Esophagus squamous epithelium (tissue), 4 donors: ENCODE data around the gene EXOC3L4.

Source experiments
- POLR2A ChIP-seq, 4 donors: fragments of 450-650 bp; IDR thresholded peaks; one replicate each; pipeline ENCODE4 v1.6.1; 2017; ENCODE audit warnings: antibody characterized with exemption in 4 of 4, mild to moderate bottlenecking in 4 of 4, moderate library complexity in 3 of 4
- TF ChIP-seq, protein P1 (sequence below), 6 experiments: fragments of 450-650 bp in 4 of 6; fragments of 200-600 bp in 2 of 6; sonication (generic) in 2 of 6; IDR thresholded peaks; one replicate each; pipeline ENCODE4 v1.5.1; 2016 to 2019; ENCODE audit warnings: antibody characterized with exemption in 6 of 6, mild to moderate bottlenecking in 4 of 6, moderate library complexity in 4 of 6

DNA sequence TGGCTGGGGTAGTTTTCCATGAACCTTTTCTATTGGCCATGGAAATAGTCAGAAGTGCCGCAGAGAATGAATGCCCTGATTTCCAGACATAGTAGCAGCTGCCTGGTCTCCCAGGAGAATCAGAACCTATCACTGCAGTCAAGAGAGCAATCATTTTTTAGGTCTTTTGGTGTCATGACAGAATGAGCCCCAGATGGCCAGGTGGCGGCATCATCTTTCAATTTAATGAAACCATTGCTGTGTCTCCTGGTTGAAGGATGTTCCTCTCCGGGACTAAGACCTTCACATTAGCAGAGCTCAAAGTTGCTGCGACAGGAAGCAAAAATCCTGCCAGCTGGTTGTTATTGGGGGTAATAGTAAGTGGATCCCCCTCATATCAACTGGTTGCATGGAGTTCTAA lies 47.5 kb downstream of the EXOC3L4 start:
- no peak for TF ChIP-seq POLR2A (IDR thresholded peaks at IDR 0.05)
- TF ChIP-seq, protein P1, sequence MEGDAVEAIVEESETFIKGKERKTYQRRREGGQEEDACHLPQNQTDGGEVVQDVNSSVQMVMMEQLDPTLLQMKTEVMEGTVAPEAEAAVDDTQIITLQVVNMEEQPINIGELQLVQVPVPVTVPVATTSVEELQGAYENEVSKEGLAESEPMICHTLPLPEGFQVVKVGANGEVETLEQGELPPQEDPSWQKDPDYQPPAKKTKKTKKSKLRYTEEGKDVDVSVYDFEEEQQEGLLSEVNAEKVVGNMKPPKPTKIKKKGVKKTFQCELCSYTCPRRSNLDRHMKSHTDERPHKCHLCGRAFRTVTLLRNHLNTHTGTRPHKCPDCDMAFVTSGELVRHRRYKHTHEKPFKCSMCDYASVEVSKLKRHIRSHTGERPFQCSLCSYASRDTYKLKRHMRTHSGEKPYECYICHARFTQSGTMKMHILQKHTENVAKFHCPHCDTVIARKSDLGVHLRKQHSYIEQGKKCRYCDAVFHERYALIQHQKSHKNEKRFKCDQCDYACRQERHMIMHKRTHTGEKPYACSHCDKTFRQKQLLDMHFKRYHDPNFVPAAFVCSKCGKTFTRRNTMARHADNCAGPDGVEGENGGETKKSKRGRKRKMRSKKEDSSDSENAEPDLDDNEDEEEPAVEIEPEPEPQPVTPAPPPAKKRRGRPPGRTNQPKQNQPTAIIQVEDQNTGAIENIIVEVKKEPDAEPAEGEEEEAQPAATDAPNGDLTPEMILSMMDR (IDR thresholded peaks at IDR 0.05), result no peak
